Measurements from ENCODE around the gene NEGR1.

NEGR1 gene

GRCh38 chr1:71638081-71638766 lies 644.1 kb downstream of the NEGR1 start:
- no peak for TF ChIP-seq CTCF (IDR thresholded peaks at IDR 0.05; ENCODE audit: low read length, missing control alignments)
- peak; percentile 49 for DNase-seq (ENCODE audit: low read depth)
- no peak overlapping the region for H3K4me3 ChIP-seq (replicated peaks; ENCODE audit: low read depth, low read length)

- TF ChIP-seq CTCF (IDR thresholded peaks at IDR 0.05; ENCODE audit: low read length, missing control alignments) = no peak
- no peak overlapping the region for H3K4me3 ChIP-seq (replicated peaks; ENCODE audit: low read depth, low read length)
- DNase-seq (ENCODE audit: low read depth) = no peak
These were observed 646.8 kb downstream of the NEGR1 start for GRCh38 chr1:71635568-71635967.

GRCh38 chr1:71634159-71634558 lies 648.2 kb downstream of the NEGR1 start:
- no peak for TF ChIP-seq CTCF (IDR thresholded peaks at IDR 0.05; ENCODE audit: low read length, missing control alignments)
- DNase-seq (ENCODE audit: low read depth) = no peak

GRCh38 chr1:71630073-71630472 lies 652.3 kb downstream of the NEGR1 start:
- DNase-seq (ENCODE audit: low read depth) = no peak
- TF ChIP-seq CTCF (IDR thresholded peaks at IDR 0.05; ENCODE audit: low read length, missing control alignments) = no peak
- H3K4me3 ChIP-seq (replicated peaks; ENCODE audit: low read depth, low read length) = no peak overlapping the region

More at GRCh38 chr1:71634159-71634558, 648.2 kb downstream of the NEGR1 start:
- no peak overlapping the region for H3K4me3 ChIP-seq (replicated peaks; ENCODE audit: low read depth, low read length)

- TF ChIP-seq CTCF (IDR thresholded peaks at IDR 0.05; ENCODE audit: low read length, missing control alignments) = no peak
- no peak for DNase-seq (ENCODE audit: low read depth)
- H3K4me3 ChIP-seq (replicated peaks; ENCODE audit: low read depth, low read length) = no peak overlapping the region
These were observed 657.3 kb downstream of the NEGR1 start for GRCh38 chr1:71625004-71625403.

GRCh38 chr1:71623888-71624287 lies 658.5 kb downstream of the NEGR1 start:
- no peak for DNase-seq (ENCODE audit: low read depth)
- no peak overlapping the region for H3K4me3 ChIP-seq (replicated peaks; ENCODE audit: low read depth, low read length)
- TF ChIP-seq CTCF (IDR thresholded peaks at IDR 0.05; ENCODE audit: low read length, missing control alignments) = no peak

GRCh38 chr1:71621785-71622184 lies 660.6 kb downstream of the NEGR1 start:
- TF ChIP-seq CTCF (IDR thresholded peaks at IDR 0.05; ENCODE audit: low read length, missing control alignments) = no peak
- no peak for DNase-seq (ENCODE audit: low read depth)

More at GRCh38 chr1:71621785-71622184, 660.6 kb downstream of the NEGR1 start:
- H3K4me3 ChIP-seq (replicated peaks; ENCODE audit: low read depth, low read length) = no peak overlapping the region
